HepG2 (cell line): Measurements from ENCODE around the gene POGLUT3. TPM values are rescaled to one million over a fixed set of nuclear protein-coding genes. Genes with fewer than 3 reads are reported as not detected.

ENCODE experiments used
- ATAC-seq: fragments of 200-7000 bp; cut with Tn5 transposase; 3 replicates; pipeline ENCODE4 v1.9.1; 2020; ENCODE audit warnings: mild to moderate bottlenecking, moderate library complexity
- BruUV-seq: library from RNA; stranded (reverse); fragments of 400-500 nt; replicated peaks from 2 replicates; lab custom pipeline; 2021; lab: Mats Ljungman, UMichigan
- CTCF ChIA-PET: fragments of 300-600 bp; formaldehyde crosslinking; extraction: SDS; loops from one replicate; lab custom pipeline; 2021; ENCODE audit warnings: low total read pairs, inconsistent platforms, low intra/inter-chr PET ratio; lab: Yijun Ruan, JAX
- POLR2A ChIA-PET: fragments of 350-600 bp; sonication (Branson Sonifier 250); formaldehyde crosslinking; loops from one replicate; lab custom pipeline; 2020; ENCODE audit warnings: antibody characterized with exemption, inconsistent platforms; lab: Yijun Ruan, JAX
- DNase-seq: peaks from one replicate; pipeline ENCODE4 v3.0.0-alpha.2; 2015; ENCODE audit warnings: low spot score
- FAIRE-seq: peaks from 3 replicates; lab custom pipeline; 2011; peaks lifted over from hg19 to GRCh38; lab: Jason Lieb, UNC
- H2AFZ ChIP-seq: one replicate; pipeline ENCODE4 v1.6.1; 2011; ENCODE audit warnings: low read length, inconsistent platforms
- H3K27ac ChIP-seq: fragments of 300-600 bp; 3 replicates; pipeline ENCODE4 v1.8.0; 2011; ENCODE audit warnings: mixed run types, mild to moderate bottlenecking, mixed read lengths, low read length, inconsistent platforms; ENCODE audit not compliant: insufficient read depth; ENCODE audit errors: extremely low read length
- H3K27me3 ChIP-seq, 2 experiments: fragments of 200-600 bp in 1 of 2; 2 replicates in 1 of 2; 3 replicates in 1 of 2; pipeline versions ENCODE4 v1.6.0 to v1.8.0; 2011; ENCODE audit warnings: low read length in 2 of 2, mild to moderate bottlenecking in 2 of 2, moderate library complexity in 2 of 2, inconsistent platforms in 1 of 2; ENCODE audit not compliant: insufficient read depth in 2 of 2, control insufficient read depth in 1 of 2
- H3K36me3 ChIP-seq, 2 experiments: fragments of 200-600 bp in 1 of 2; replicated peaks in 1 of 2; 2 replicates in 1 of 2; 3 replicates in 1 of 2; pipeline versions ENCODE4 v1.5.1 to v1.8.0; 2011; ENCODE audit warnings: low read length in 2 of 2, inconsistent platforms in 1 of 2; ENCODE audit not compliant: insufficient read depth in 2 of 2, control insufficient read depth in 1 of 2
- H3K4me1 ChIP-seq: 2 replicates; pipeline ENCODE4 v1.5.1; 2012; ENCODE audit warnings: low read length, inconsistent platforms; ENCODE audit not compliant: insufficient read depth
- H3K4me2 ChIP-seq: 2 replicates; pipeline ENCODE4 v1.6.0; 2011; ENCODE audit warnings: low read depth, low read length, inconsistent platforms
- H3K4me3 ChIP-seq, 3 experiments: fragments of 200-600 bp in 1 of 3; sonication (generic), shearing (Covaris generic) in 1 of 3; replicated peaks in 1 of 3; 2 replicates each; pipeline ENCODE4 v1.5.1; 2011 to 2016; ENCODE audit warnings: low read length in 3 of 3, inconsistent platforms in 2 of 3, low read depth in 2 of 3, mild to moderate bottlenecking in 2 of 3, control low read depth in 1 of 3, mixed read lengths in 1 of 3; ENCODE audit not compliant: insufficient read depth in 1 of 3
- H3K79me2 ChIP-seq: one replicate; pipeline ENCODE4 v1.6.1; 2011; ENCODE audit warnings: low read length, inconsistent platforms; ENCODE audit not compliant: insufficient read depth
- H3K9ac ChIP-seq: 2 replicates; pipeline ENCODE4 v1.6.0; 2011; ENCODE audit warnings: mild to moderate bottlenecking, low read depth, low read length, inconsistent platforms; ENCODE audit not compliant: insufficient read depth
- H3K9me3 ChIP-seq: 2 replicates; pipeline ENCODE4 v1.5.1; 2012; ENCODE audit warnings: mild to moderate bottlenecking, low read length
- H4K20me1 ChIP-seq: 2 replicates; pipeline ENCODE4 v1.6.0; 2011; ENCODE audit warnings: inconsistent platforms, mild to moderate bottlenecking, low read length, moderate library complexity; ENCODE audit not compliant: insufficient read depth
- ATF4 ChIP-seq, 2 experiments: fragments of 450-650 bp in 1 of 2; sonication (generic) in 1 of 2; formaldehyde crosslinking; IDR thresholded peaks; 2 replicates each; pipeline versions ENCODE4 v1.5.0 to v1.8.0; 2020 to 2022; ENCODE audit warnings: mild to moderate bottlenecking in 1 of 2, missing genetic modification reagents in 1 of 2
- GPN1 ChIP-seq: sonication (generic); formaldehyde crosslinking; IDR thresholded peaks from 2 replicates; pipeline ENCODE4 v1.5.1; 2020; ENCODE audit warnings: missing genetic modification reagents, borderline replicate concordance
- HES4 ChIP-seq: sonication (generic); formaldehyde crosslinking; IDR thresholded peaks from 2 replicates; pipeline ENCODE4 v1.9.0; 2021; ENCODE audit warnings: mild to moderate bottlenecking, missing genetic modification reagents, borderline replicate concordance
- MIER3 ChIP-seq: IDR thresholded peaks from 2 replicates; pipeline ENCODE4 v1.6.1; 2016; ENCODE audit warnings: missing compliant biosample characterization, borderline replicate concordance
- REPIN1 ChIP-seq: sonication (generic); formaldehyde crosslinking; IDR thresholded peaks from 2 replicates; pipeline ENCODE4 v1.8.0; 2022; ENCODE audit warnings: missing genetic modification reagents, low read depth, mild to moderate bottlenecking, borderline replicate concordance
- ZFX ChIP-seq: sonication (generic); formaldehyde crosslinking; IDR thresholded peaks from 2 replicates; pipeline ENCODE4 v1.4.0; 2020; ENCODE audit warnings: mild to moderate bottlenecking, low read depth, missing genetic modification reagents, moderate library complexity
- ZNF280B ChIP-seq: sonication (generic); formaldehyde crosslinking; IDR thresholded peaks from 2 replicates; pipeline ENCODE4 v1.5.0; 2020; ENCODE audit warnings: missing genetic modification reagents, mild to moderate bottlenecking, borderline replicate concordance
- ZNF33B ChIP-seq: sonication (generic); formaldehyde crosslinking; IDR thresholded peaks from 2 replicates; pipeline ENCODE4 v1.5.1; 2020; ENCODE audit warnings: mild to moderate bottlenecking, missing genetic modification reagents
- ZNF383 ChIP-seq: sonication (generic); formaldehyde crosslinking; IDR thresholded peaks from 2 replicates; pipeline ENCODE4 v1.4.0; 2020; ENCODE audit warnings: missing genetic modification reagents, mild to moderate bottlenecking, borderline replicate concordance
- ZNF468 ChIP-seq: sonication (generic); formaldehyde crosslinking; IDR thresholded peaks from 2 replicates; pipeline ENCODE4 v1.8.0; 2022; ENCODE audit warnings: mild to moderate bottlenecking, moderate library complexity, missing genetic modification reagents
- ZNF740 ChIP-seq: sonication (generic); formaldehyde crosslinking; IDR thresholded peaks from 2 replicates; pipeline ENCODE4 v1.4.0; 2020; ENCODE audit warnings: missing genetic modification reagents
- WGBS: methylation state at CpG from one replicate; pipeline ENCODE4 v1.1.6; 2017; ENCODE audit warnings: low lambda C conversion rate; 5-methylcytosine and 5-hydroxymethylcytosine counted together
- in situ Hi-C: cut with HindIII; loops from 2 replicates; pipeline ENCODE4 v1.10.0; 2017; ENCODE audit warnings: low pct_unique_long_range_greater_than_20kb; ENCODE audit not compliant: extremely low pct_ligation_motif_present
- intact Hi-C: fragments of 100-400 bp; cut with micrococcal nuclease; formaldehyde crosslinking; loops from one replicate; pipeline ENCODE4 v1.10.0; 2022; ENCODE audit not compliant: unreplicated experiment
- polyA plus RNA-seq, 8 experiments: library from polyadenylated mRNA; depleted of rRNA in 3 of 8; stranded (reverse) in 7 of 8; unstranded in 1 of 8; fragments of >200 nt; fragmentation: Illumina TruSeq in 4 of 8; extraction: Trizol in 4 of 8; gene quantifications; 2 replicates each; pipeline versions ENCODE4 v1.2.1 to v1.2.3, GENCODE V29; 2011 to 2016; ENCODE audit warnings: low read depth in 4 of 8, missing spikeins in 1 of 8, mixed read lengths in 1 of 8; ENCODE audit not compliant: insufficient read depth in 1 of 8
- total RNA-seq, 5 experiments: library from RNA; depleted of rRNA; stranded (reverse); fragments of >200 nt; fragmentation: Illumina TruSeq; extraction: Trizol; gene quantifications; 2 replicates each; pipeline ENCODE4 v1.2.3, GENCODE V29; 2016; ENCODE audit warnings: low read depth in 1 of 5
- TF ChIP-seq, protein P1 (sequence below): sonication (generic); formaldehyde crosslinking; IDR thresholded peaks from 2 replicates; pipeline ENCODE4 v1.9.0; 2021; ENCODE audit warnings: missing genetic modification reagents, borderline replicate concordance
- TF ChIP-seq, protein P2 (sequence below): sonication (generic); formaldehyde crosslinking; IDR thresholded peaks from 2 replicates; pipeline ENCODE4 v1.8.1; 2022; ENCODE audit warnings: low read depth, mild to moderate bottlenecking, missing genetic modification reagents

The POGLUT3 gene
- total and polyA plus RNA-seq, 2 of the 13 experiments (the other 11 are each of a cell fraction or from before 2014, with no cell fraction given), result 14.3 to 22.0 TPM

- peak; percentile 72 for FAIRE-seq
- 4% methylated on average over 21 of the region's 30 CpGs for WGBS
- TF ChIP-seq, protein P1, sequence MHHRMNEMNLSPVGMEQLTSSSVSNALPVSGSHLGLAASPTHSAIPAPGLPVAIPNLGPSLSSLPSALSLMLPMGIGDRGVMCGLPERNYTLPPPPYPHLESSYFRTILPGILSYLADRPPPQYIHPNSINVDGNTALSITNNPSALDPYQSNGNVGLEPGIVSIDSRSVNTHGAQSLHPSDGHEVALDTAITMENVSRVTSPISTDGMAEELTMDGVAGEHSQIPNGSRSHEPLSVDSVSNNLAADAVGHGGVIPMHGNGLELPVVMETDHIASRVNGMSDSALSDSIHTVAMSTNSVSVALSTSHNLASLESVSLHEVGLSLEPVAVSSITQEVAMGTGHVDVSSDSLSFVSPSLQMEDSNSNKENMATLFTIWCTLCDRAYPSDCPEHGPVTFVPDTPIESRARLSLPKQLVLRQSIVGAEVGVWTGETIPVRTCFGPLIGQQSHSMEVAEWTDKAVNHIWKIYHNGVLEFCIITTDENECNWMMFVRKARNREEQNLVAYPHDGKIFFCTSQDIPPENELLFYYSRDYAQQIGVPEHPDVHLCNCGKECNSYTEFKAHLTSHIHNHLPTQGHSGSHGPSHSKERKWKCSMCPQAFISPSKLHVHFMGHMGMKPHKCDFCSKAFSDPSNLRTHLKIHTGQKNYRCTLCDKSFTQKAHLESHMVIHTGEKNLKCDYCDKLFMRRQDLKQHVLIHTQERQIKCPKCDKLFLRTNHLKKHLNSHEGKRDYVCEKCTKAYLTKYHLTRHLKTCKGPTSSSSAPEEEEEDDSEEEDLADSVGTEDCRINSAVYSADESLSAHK (CRISPR knock-in tag), result no peak
- TF ChIP-seq ZFX (CRISPR knock-in tag), result peak; percentile 83
- TF ChIP-seq REPIN1 (CRISPR knock-in tag), result no peak
- no peak for TF ChIP-seq ZNF33B (CRISPR knock-in tag)
- TF ChIP-seq, protein P2, sequence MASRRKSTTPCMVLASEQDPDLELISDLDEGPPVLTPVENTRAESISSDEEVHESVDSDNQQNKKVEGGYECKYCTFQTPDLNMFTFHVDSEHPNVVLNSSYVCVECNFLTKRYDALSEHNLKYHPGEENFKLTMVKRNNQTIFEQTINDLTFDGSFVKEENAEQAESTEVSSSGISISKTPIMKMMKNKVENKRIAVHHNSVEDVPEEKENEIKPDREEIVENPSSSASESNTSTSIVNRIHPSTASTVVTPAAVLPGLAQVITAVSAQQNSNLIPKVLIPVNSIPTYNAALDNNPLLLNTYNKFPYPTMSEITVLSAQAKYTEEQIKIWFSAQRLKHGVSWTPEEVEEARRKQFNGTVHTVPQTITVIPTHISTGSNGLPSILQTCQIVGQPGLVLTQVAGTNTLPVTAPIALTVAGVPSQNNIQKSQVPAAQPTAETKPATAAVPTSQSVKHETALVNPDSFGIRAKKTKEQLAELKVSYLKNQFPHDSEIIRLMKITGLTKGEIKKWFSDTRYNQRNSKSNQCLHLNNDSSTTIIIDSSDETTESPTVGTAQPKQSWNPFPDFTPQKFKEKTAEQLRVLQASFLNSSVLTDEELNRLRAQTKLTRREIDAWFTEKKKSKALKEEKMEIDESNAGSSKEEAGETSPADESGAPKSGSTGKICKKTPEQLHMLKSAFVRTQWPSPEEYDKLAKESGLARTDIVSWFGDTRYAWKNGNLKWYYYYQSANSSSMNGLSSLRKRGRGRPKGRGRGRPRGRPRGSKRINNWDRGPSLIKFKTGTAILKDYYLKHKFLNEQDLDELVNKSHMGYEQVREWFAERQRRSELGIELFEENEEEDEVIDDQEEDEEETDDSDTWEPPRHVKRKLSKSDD, result peak; percentile 40; the same call in 1 of the 2 replicates
- TF ChIP-seq ZNF468 (CRISPR knock-in tag), result no peak
- TF ChIP-seq MIER3, result peak; percentile 56; the same call in 1 of the 2 replicates
- no peak for TF ChIP-seq ZNF383 (CRISPR knock-in tag)
- no peak for TF ChIP-seq ZNF740
- no peak for TF ChIP-seq GPN1
- TF ChIP-seq ZNF280B (CRISPR knock-in tag), result no peak
- no peak for TF ChIP-seq HES4 (CRISPR knock-in tag)
- peak in 1 of 2 experiments; percentile 61; a peak in 2 of 4 replicates for TF ChIP-seq ATF4 (CRISPR knock-in tag; IDR thresholded peaks at IDR 0.05)
These were observed 703 bp downstream of the POGLUT3 start for GRCh38 chr11:108497317-108498045.

More at GRCh38 chr11:108497317-108498045, 703 bp downstream of the POGLUT3 start:
- Histone ChIP-seq H3K36me3 (no peaks in the 10 kb centered on the region; a peak in 1 of 5 replicates), H3K27me3 (no peaks in the 10 kb centered on the region), H3K4me3 (peak overlapping the region; percentile 59 to 77 (median 61)), H3K79me2 (no peaks in the 10 kb centered on the region), H4K20me1 (no peaks in the 10 kb centered on the region), H2AFZ (peak overlapping the region; percentile 89), H3K4me1 (peaks cover 46% of the 10 kb centered on the region), H3K9me3 (no peaks in the 10 kb centered on the region), H3K27ac (peak overlapping the region; percentile 79), H3K9ac (peak overlapping the region; percentile 80), H3K4me2 (peak overlapping the region; percentile 86)
- DNase-seq (peak; percentile 89), ATAC-seq (peak; percentile 93)
- TSS peak; percentile 68 for BruUV-seq
- ChIA-PET CTCF (no interaction called here), POLR2A (interaction anchor here (1.5 kb wide), 1 partner anchor 31 kb away, joined by 5 read pairs; the partner anchor contains the start of gene C11orf65)
- intact Hi-C loops (loop anchor here (1.0 to 10.0 kb wide), 3 partner anchors 30 to 140 kb away; partner anchors contain the start of genes C11orf65 and EXPH5), in situ Hi-C loops (no loop called here)
